Gastrocnemius medialis (tissue), 4 donors: Measurements from ENCODE around the gene EFCAB11. TPM values are rescaled to one million over a fixed set of nuclear protein-coding genes. Genes with fewer than 3 reads are reported as not detected.
A peak's percentile ranks its signal among the peaks of the same experiment; 100 is the strongest.

ENCODE experiments used
- ATAC-seq, 2 donors: fragments of 150-250 bp; one replicate each; pipeline ENCODE4 v1.9.1; 2016
- DNase-seq, 2 donors: peaks; one replicate each; pipeline ENCODE4 v3.0.0-alpha.2; 2019
- H3K27ac ChIP-seq, 4 donors: fragments of 200-600 bp; sonication (generic); 1 replicate in 1 of 4; 2 replicates in 3 of 4; pipeline ENCODE4 v1.5.1; 2016 to 2018; ENCODE audit warnings: mild to moderate bottlenecking in 2 of 4, moderate library complexity in 1 of 4
- H3K27me3 ChIP-seq, 3 donors: fragments of 200-600 bp; sonication (generic) in 2 of 3; 1 replicate in 1 of 3; 2 replicates in 2 of 3; pipeline versions ENCODE4 v1.5.1 to v1.6.0; 2016 to 2019; ENCODE audit warnings: mild to moderate bottlenecking in 1 of 3, moderate library complexity in 1 of 3
- H3K36me3 ChIP-seq, 2 donors: fragments of 200-600 bp; sonication (generic) in 1 of 2; one replicate each; pipeline ENCODE4 v1.5.1; 2017 to 2018
- H3K4me1 ChIP-seq, 2 donors: fragments of 200-600 bp; sonication (generic) in 1 of 2; one replicate each; pipeline ENCODE4 v1.5.1; 2016 to 2017; ENCODE audit warnings: mild to moderate bottlenecking in 2 of 2
- H3K4me3 ChIP-seq, 4 donors: fragments of 200-600 bp; sonication (generic) in 3 of 4; 1 replicate in 1 of 4; 2 replicates in 3 of 4; pipeline ENCODE4 v1.5.1; 2016 to 2019; ENCODE audit warnings: mild to moderate bottlenecking in 2 of 4
- H3K9me3 ChIP-seq, 3 donors: fragments of 200-600 bp; sonication (generic) in 2 of 3; 1 replicate in 1 of 3; 2 replicates in 2 of 3; pipeline ENCODE4 v1.5.1; 2016 to 2019
- CTCF ChIP-seq, 5 experiments: fragments of 450-650 bp in 3 of 5; fragments of 200-600 bp in 2 of 5; sonication (generic) in 2 of 5; IDR thresholded peaks in 4 of 5; conservative IDR thresholded peaks in 1 of 5; 1 replicate in 4 of 5; 2 replicates in 1 of 5; pipeline ENCODE4 v1.5.1; 2016 to 2019; ENCODE audit warnings: antibody characterized with exemption in 5 of 5, mild to moderate bottlenecking in 3 of 5, moderate library complexity in 3 of 5
- POLR2A ChIP-seq, 2 donors: fragments of 450-650 bp; IDR thresholded peaks; one replicate each; pipeline ENCODE4 v1.6.1; 2017; ENCODE audit warnings: antibody characterized with exemption in 2 of 2, mild to moderate bottlenecking in 2 of 2, moderate library complexity in 2 of 2
- in situ Hi-C, 4 donors: fragments of 200-750 bp; cut with MboI; loops; one replicate each; pipeline versions ENCODE4 v1.15.0 to v1.8.0; 2017; ENCODE audit warnings: low sequenced_read_pairs in 4 of 4
- intact Hi-C: fragments of 100-400 bp; cut with DNase I; formaldehyde crosslinking; loops from one replicate; pipeline ENCODE4 v1.15.1; 2023; ENCODE audit warnings: low total_unique reads
- total RNA-seq, 4 donors: library from RNA; depleted of rRNA; stranded (reverse); fragments of >200 nt; gene quantifications; one replicate each; pipeline versions ENCODE4 v1.1.0 to v1.2.3, GENCODE V29; 2016

Gene EFCAB11
- total RNA-seq, 4 donors from 2014 or later, result 0.69 to 1.6 (median 1.6) TPM

GRCh38 chr14:89953602-89954001 lies 928 bp downstream of the EFCAB11 start:
- Histone ChIP-seq H3K4me3 (peak overlapping the region in 2 of 4 donors; percentile 63 to 99), H3K9me3 (no peaks in the 10 kb centered on the region), H3K4me1 (peaks cover 10 to 13% of the 10 kb centered on the region in 2 donors), H3K27ac (no peak overlapping the region), H3K27me3 (no peaks in the 10 kb centered on the region), H3K36me3 (no peaks in the 10 kb centered on the region)
- TF ChIP-seq CTCF (IDR thresholded peaks at IDR 0.05 in 4 of 5, conservative IDR thresholded peaks at IDR 0.05 in 1 of 5), result no peak
- no peak for TF ChIP-seq POLR2A (IDR thresholded peaks at IDR 0.05)
- no peak for ATAC-seq
- no peak for DNase-seq
- in situ Hi-C loops, result loop anchor here (25.0 kb wide), 2 partner anchors 309 to 809 kb away; partner anchors contain the start of gene PSMC1 (in 2 of the 4)
- intact Hi-C loops, result loop anchor here (2.0 to 10.0 kb wide), 3 partner anchors 251 to 1569 kb away; partner anchors contain the start of genes PTPN21 and SPATA7

- H3K36me3 ChIP-seq, result no peaks in the 10 kb centered on the region
- in situ Hi-C loops, result loop anchor here (25.0 kb wide), 2 partner anchors 310 to 810 kb away; partner anchors contain the start of gene PSMC1 (in 2 of the 4)
- no peak overlapping the region for H3K27ac ChIP-seq
- DNase-seq (no peak), ATAC-seq (no peak)
- TF ChIP-seq POLR2A (IDR thresholded peaks at IDR 0.05) (no peak), CTCF (IDR thresholded peaks at IDR 0.05 in 4 of 5, conservative IDR thresholded peaks at IDR 0.05 in 1 of 5) (no peak)
- H3K9me3 ChIP-seq, result no peaks in the 10 kb centered on the region
- no peaks in the 10 kb centered on the region for H3K27me3 ChIP-seq
- intact Hi-C loops, result loop anchor here (10.0 kb wide), 2 partner anchors 1398 to 1568 kb away; partner anchors contain the start of genes PTPN21 and SPATA7
- H3K4me1 ChIP-seq, result peaks cover 10 to 13% of the 10 kb centered on the region in 2 donors
- H3K4me3 ChIP-seq, result no peak overlapping the region
Measured at GRCh38 chr14:89952576-89952975, 2.0 kb downstream of the EFCAB11 start.

- intact Hi-C loops (no loop called here), in situ Hi-C loops (no loop called here)
- no peak for DNase-seq
- H3K27me3 ChIP-seq, result no peaks in the 10 kb centered on the region
- ATAC-seq, result no peak
- no peak overlapping the region for H3K27ac ChIP-seq
- no peak overlapping the region for H3K4me3 ChIP-seq
- no peaks in the 10 kb centered on the region for H3K4me1 ChIP-seq
- no peaks in the 10 kb centered on the region for H3K9me3 ChIP-seq
- no peaks in the 10 kb centered on the region for H3K36me3 ChIP-seq
- TF ChIP-seq POLR2A (IDR thresholded peaks at IDR 0.05) (no peak), CTCF (IDR thresholded peaks at IDR 0.05 in 4 of 5, conservative IDR thresholded peaks at IDR 0.05 in 1 of 5) (no peak)
Measured at GRCh38 chr14:89947344-89947743, 7.2 kb downstream of the EFCAB11 start.

GRCh38 chr14:89941830-89942377 lies 12.6 kb downstream of the EFCAB11 start:
- no peak for DNase-seq
- Histone ChIP-seq H3K27ac (no peak overlapping the region), H3K4me3 (no peak overlapping the region), H3K36me3 (no peaks in the 10 kb centered on the region), H3K4me1 (no peaks in the 10 kb centered on the region), H3K9me3 (no peaks in the 10 kb centered on the region), H3K27me3 (no peaks in the 10 kb centered on the region)
- in situ Hi-C loops, result no loop called here
- no peak for TF ChIP-seq CTCF (IDR thresholded peaks at IDR 0.05 in 4 of 5, conservative IDR thresholded peaks at IDR 0.05 in 1 of 5)
- no peak for ATAC-seq
- intact Hi-C loops, result no loop called here
